GM23338 (cell line): ENCODE data around the gene OCA2.

Experiments
- ETS1 ChIP-seq: IDR thresholded peaks from 2 replicates; pipeline ENCODE4 v1.6.1; 2016; ENCODE audit warnings: antibody characterized with exemption
- EZH2 ChIP-seq: fragments of 200-600 bp; sonication (generic); IDR thresholded peaks from one replicate; pipeline ENCODE4 v1.8.0; 2017; ENCODE audit warnings: antibody characterized with exemption, mild to moderate bottlenecking, low read depth; ENCODE audit not compliant: unreplicated experiment
- JUNB ChIP-seq: IDR thresholded peaks from one replicate; pipeline ENCODE4 v1.6.1; 2016; ENCODE audit warnings: antibody characterized with exemption; ENCODE audit not compliant: unreplicated experiment
- POLR2AphosphoS5 ChIP-seq: IDR thresholded peaks from 2 replicates; pipeline ENCODE4 v1.6.1; 2016; ENCODE audit warnings: antibody characterized with exemption, low read depth
- STAT1 ChIP-seq: IDR thresholded peaks from one replicate; pipeline ENCODE4 v1.6.1; 2016; ENCODE audit warnings: antibody characterized with exemption; ENCODE audit not compliant: unreplicated experiment
- TF ChIP-seq, protein P1 (sequence below), 2 experiments: fragments of 200-600 bp in 1 of 2; sonication (generic) in 1 of 2; conservative IDR thresholded peaks; 2 replicates each; pipeline versions ENCODE4 v1.5.1 to v1.6.1; 2016 to 2017; ENCODE audit warnings: antibody characterized with exemption in 2 of 2, low read depth in 2 of 2, mild to moderate bottlenecking in 2 of 2, moderate library complexity in 1 of 2

DNA sequence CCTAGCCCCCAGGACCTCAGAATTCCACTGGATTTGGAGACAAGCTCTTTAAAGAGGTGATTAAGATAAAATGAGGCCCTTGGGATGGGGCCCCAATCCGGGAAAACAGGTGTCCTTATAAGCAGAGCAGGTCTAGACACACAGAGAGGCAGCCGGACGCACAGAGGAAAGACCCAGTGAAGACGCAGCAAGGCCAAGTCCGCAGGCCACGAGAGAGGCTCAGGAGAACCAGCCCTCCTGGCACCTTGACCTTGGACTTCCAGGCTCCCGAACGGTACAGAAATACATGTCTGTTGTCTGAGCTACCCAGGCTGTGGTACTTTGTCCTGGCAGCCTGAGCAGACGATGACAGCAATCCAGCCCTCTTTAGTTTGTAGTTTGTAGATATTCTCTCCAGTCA lies 324.5 kb downstream of the OCA2 start:
- no peak for TF ChIP-seq POLR2AphosphoS5
- no peak for TF ChIP-seq STAT1
- TF ChIP-seq, protein P1, sequence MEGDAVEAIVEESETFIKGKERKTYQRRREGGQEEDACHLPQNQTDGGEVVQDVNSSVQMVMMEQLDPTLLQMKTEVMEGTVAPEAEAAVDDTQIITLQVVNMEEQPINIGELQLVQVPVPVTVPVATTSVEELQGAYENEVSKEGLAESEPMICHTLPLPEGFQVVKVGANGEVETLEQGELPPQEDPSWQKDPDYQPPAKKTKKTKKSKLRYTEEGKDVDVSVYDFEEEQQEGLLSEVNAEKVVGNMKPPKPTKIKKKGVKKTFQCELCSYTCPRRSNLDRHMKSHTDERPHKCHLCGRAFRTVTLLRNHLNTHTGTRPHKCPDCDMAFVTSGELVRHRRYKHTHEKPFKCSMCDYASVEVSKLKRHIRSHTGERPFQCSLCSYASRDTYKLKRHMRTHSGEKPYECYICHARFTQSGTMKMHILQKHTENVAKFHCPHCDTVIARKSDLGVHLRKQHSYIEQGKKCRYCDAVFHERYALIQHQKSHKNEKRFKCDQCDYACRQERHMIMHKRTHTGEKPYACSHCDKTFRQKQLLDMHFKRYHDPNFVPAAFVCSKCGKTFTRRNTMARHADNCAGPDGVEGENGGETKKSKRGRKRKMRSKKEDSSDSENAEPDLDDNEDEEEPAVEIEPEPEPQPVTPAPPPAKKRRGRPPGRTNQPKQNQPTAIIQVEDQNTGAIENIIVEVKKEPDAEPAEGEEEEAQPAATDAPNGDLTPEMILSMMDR (conservative IDR thresholded peaks at IDR 0.05; ENCODE audit: low read depth in 2 of 2), result no peak
- TF ChIP-seq ETS1, result no peak
- TF ChIP-seq EZH2, result no peak
- no peak for TF ChIP-seq JUNB
